HL-60 (cell line): ENCODE data around the gene MIDN.

ENCODE experiments used
- SPI1 ChIP-seq: IDR thresholded peaks from 2 replicates; pipeline ENCODE4 v1.6.1; 2012; ENCODE audit warnings: low read depth, mild to moderate bottlenecking, borderline replicate concordance
- TF ChIP-seq, protein P1 (sequence below): IDR thresholded peaks from one replicate; pipeline ENCODE4 v1.5.1; 2011; ENCODE audit warnings: low read length, control low read depth, inconsistent platforms; ENCODE audit not compliant: insufficient read depth

DNA sequence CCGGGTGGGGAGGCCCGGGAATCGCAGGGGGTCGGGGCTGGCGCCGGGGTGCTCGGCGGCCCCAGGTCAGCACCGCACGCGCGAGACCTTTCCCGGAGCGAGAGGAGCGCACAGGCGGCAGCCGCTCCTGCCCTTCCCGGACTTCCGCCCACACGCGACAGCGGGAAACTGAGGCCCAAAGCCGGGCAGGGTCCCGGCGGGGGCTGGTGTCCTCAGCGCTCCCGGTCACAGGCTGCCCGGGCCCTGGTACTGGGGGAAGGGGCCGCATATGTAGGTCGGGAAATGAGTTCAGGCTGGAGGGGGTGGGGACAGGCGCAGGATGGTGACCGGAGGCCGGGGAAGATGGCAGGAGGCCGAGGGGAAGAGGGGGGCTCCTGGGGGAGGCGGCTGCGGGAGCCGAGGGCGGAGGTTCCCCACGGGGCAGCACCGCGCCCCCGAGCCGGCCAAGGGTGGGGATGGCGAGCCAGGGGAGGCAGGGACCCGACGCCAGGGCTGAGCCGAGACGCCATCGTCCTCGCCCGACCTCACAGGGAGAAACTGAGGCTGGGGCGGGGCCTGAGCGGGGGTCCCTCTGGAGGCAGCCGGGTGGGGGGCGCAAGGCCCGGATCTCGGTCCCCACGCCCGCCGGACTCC lies 11.2 kb upstream of the MIDN start:
- TF ChIP-seq, protein P1, sequence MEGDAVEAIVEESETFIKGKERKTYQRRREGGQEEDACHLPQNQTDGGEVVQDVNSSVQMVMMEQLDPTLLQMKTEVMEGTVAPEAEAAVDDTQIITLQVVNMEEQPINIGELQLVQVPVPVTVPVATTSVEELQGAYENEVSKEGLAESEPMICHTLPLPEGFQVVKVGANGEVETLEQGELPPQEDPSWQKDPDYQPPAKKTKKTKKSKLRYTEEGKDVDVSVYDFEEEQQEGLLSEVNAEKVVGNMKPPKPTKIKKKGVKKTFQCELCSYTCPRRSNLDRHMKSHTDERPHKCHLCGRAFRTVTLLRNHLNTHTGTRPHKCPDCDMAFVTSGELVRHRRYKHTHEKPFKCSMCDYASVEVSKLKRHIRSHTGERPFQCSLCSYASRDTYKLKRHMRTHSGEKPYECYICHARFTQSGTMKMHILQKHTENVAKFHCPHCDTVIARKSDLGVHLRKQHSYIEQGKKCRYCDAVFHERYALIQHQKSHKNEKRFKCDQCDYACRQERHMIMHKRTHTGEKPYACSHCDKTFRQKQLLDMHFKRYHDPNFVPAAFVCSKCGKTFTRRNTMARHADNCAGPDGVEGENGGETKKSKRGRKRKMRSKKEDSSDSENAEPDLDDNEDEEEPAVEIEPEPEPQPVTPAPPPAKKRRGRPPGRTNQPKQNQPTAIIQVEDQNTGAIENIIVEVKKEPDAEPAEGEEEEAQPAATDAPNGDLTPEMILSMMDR: no peak
- no peak for TF ChIP-seq SPI1
